HG02610 (cell line): ENCODE data around the gene DHH.

Source experiments
- ATAC-seq: cut with Tn5 transposase; IDR thresholded peaks from one replicate; pipeline ENCODE4 v1.9.1; 2021; ENCODE audit warnings: mild to moderate bottlenecking, moderate library complexity; ENCODE audit not compliant: unreplicated experiment

DHH gene

GRCh38 chr12:49051777-49052438 is 42.7 kb downstream of the DHH start:
- no peak for ATAC-seq

- ATAC-seq, result no peak
Measured at GRCh38 chr12:49051373-49051764, 43.2 kb downstream of the DHH start.

GRCh38 chr12:49050507-49051372 is 43.9 kb downstream of the DHH start:
- no peak for ATAC-seq

GRCh38 chr12:49049566-49050224 is 44.9 kb downstream of the DHH start:
- no peak for ATAC-seq

GRCh38 chr12:49048953-49049352 is 45.6 kb downstream of the DHH start:
- ATAC-seq, result no peak

- ATAC-seq, result no peak
Measured at GRCh38 chr12:49046129-49046895, 48.3 kb downstream of the DHH start.

GRCh38 chr12:49044660-49045059 is 49.9 kb downstream of the DHH start:
- no peak for ATAC-seq

GRCh38 chr12:49043856-49044258 is 50.7 kb downstream of the DHH start:
- ATAC-seq, result no peak

- no peak for ATAC-seq
Measured at GRCh38 chr12:49043241-49043640, 51.4 kb downstream of the DHH start.

GRCh38 chr12:49041881-49042484 is 52.6 kb downstream of the DHH start:
- ATAC-seq, result no peak

- no peak for ATAC-seq
Measured at GRCh38 chr12:49041036-49041880, 53.3 kb downstream of the DHH start.

GRCh38 chr12:49040364-49040855 is 54.2 kb downstream of the DHH start:
- ATAC-seq, result no peak

- ATAC-seq, result no peak
Measured at GRCh38 chr12:49039421-49040363, 54.9 kb downstream of the DHH start.

- ATAC-seq, result no peak
Measured at GRCh38 chr12:49038291-49038955, 56.2 kb downstream of the DHH start.

- ATAC-seq, result no peak
Measured at GRCh38 chr12:49037947-49038237, 56.7 kb downstream of the DHH start.

- no peak for ATAC-seq
Measured at GRCh38 chr12:49037111-49037946, 57.3 kb downstream of the DHH start.
